Liver (tissue), 9 donors: ENCODE data around the gene GGT6. TPM values are rescaled to one million over a fixed set of nuclear protein-coding genes. Genes with fewer than 3 reads are reported as not detected.

ENCODE experiments used
- DNase-seq: peaks from one replicate; pipeline ENCODE4 v3.0.0-alpha.2; 2017; ENCODE audit warnings: low spot score
- H3K27ac ChIP-seq, 2 donors: one replicate each; pipeline ENCODE4 v1.7.0; 2013; ENCODE audit warnings: inconsistent platforms in 2 of 2, low read length in 2 of 2, control low read depth in 1 of 2, low read depth in 1 of 2, mild to moderate bottlenecking in 1 of 2
- H3K27me3 ChIP-seq, 4 donors: one replicate each; pipeline versions ENCODE4 v1.6.1 to v1.7.0; 2013; ENCODE audit warnings: low read length in 3 of 4, inconsistent platforms in 1 of 4, mild to moderate bottlenecking in 1 of 4, moderate library complexity in 1 of 4; ENCODE audit not compliant: control insufficient read depth in 4 of 4, insufficient read depth in 4 of 4
- H3K36me3 ChIP-seq, 4 donors: one replicate each; pipeline versions ENCODE4 v1.6.1 to v1.7.0; 2013; ENCODE audit warnings: low read length in 3 of 4, mild to moderate bottlenecking in 3 of 4, low read depth in 1 of 4, moderate library complexity in 1 of 4; ENCODE audit not compliant: control insufficient read depth in 4 of 4, insufficient read depth in 3 of 4
- H3K4me1 ChIP-seq, 4 donors: one replicate each; pipeline versions ENCODE4 v1.6.1 to v1.7.0; 2013; ENCODE audit warnings: low read length in 3 of 4, mild to moderate bottlenecking in 3 of 4, moderate library complexity in 1 of 4; ENCODE audit not compliant: control insufficient read depth in 4 of 4, insufficient read depth in 4 of 4
- H3K4me3 ChIP-seq, 3 donors: one replicate each; pipeline versions ENCODE4 v1.6.1 to v1.7.0; 2013; ENCODE audit warnings: low read length in 3 of 3, control low read depth in 1 of 3, low read depth in 1 of 3, mild to moderate bottlenecking in 1 of 3
- H3K9ac ChIP-seq, 2 donors: one replicate each; pipeline ENCODE4 v1.7.0; 2013; ENCODE audit warnings: low read length in 2 of 2, mild to moderate bottlenecking in 2 of 2, moderate library complexity in 2 of 2, control low read depth in 1 of 2, low read depth in 1 of 2
- H3K9me3 ChIP-seq, 4 donors: one replicate each; pipeline versions ENCODE4 v1.6.1 to v1.7.0; 2013; ENCODE audit warnings: low read length in 3 of 4; ENCODE audit not compliant: control insufficient read depth in 4 of 4
- ATF3 ChIP-seq: IDR thresholded peaks from 2 replicates; pipeline ENCODE4 v1.6.1; 2016; ENCODE audit warnings: antibody characterized with exemption
- CTCF ChIP-seq: fragments of 150-350 bp; IDR thresholded peaks from 2 replicates; pipeline ENCODE4 v1.5.1; 2017; ENCODE audit warnings: improper control_type of control experiment, low read depth, low read length; ENCODE audit not compliant: missing input control
- EGR1 ChIP-seq, 2 donors: IDR thresholded peaks; 2 replicates each; pipeline ENCODE4 v1.6.1; 2016 to 2018; ENCODE audit warnings: antibody characterized with exemption in 2 of 2, low read depth in 2 of 2
- FOXA1 ChIP-seq: IDR thresholded peaks from 2 replicates; pipeline ENCODE4 v1.6.1; 2016; ENCODE audit warnings: antibody characterized with exemption
- JUND ChIP-seq, 2 donors: IDR thresholded peaks; 2 replicates each; pipeline ENCODE4 v1.6.1; 2016; ENCODE audit warnings: antibody characterized with exemption in 2 of 2
- NR2F2 ChIP-seq: IDR thresholded peaks from 2 replicates; pipeline ENCODE4 v1.6.1; 2016; ENCODE audit warnings: antibody characterized with exemption
- RAD21 ChIP-seq, 2 donors: IDR thresholded peaks; 2 replicates each; pipeline ENCODE4 v1.6.1; 2016; ENCODE audit warnings: antibody characterized with exemption in 2 of 2, mild to moderate bottlenecking in 2 of 2
- REST ChIP-seq: IDR thresholded peaks from 2 replicates; pipeline ENCODE4 v1.6.1; 2016; ENCODE audit warnings: antibody characterized with exemption, mild to moderate bottlenecking
- RXRA ChIP-seq, 2 donors: IDR thresholded peaks; 2 replicates each; pipeline ENCODE4 v1.6.1; 2017 to 2018; ENCODE audit warnings: antibody characterized with exemption in 2 of 2, mild to moderate bottlenecking in 1 of 2
- SP1 ChIP-seq: IDR thresholded peaks from 2 replicates; pipeline ENCODE4 v1.6.1; 2018; ENCODE audit warnings: antibody characterized with exemption, mild to moderate bottlenecking
- TAF1 ChIP-seq: conservative IDR thresholded peaks from 2 replicates; pipeline ENCODE4 v1.6.1; 2016; ENCODE audit warnings: antibody characterized with exemption, mild to moderate bottlenecking
- YY1 ChIP-seq: IDR thresholded peaks from 2 replicates; pipeline ENCODE4 v1.6.1; 2016; ENCODE audit warnings: antibody characterized with exemption, mild to moderate bottlenecking
- WGBS: extraction: QIAGEN DNeasy Blood & Tissue Kit; methylation state at CpG from one replicate; pipeline ENCODE4 v1.1.7; 2013; 5-methylcytosine and 5-hydroxymethylcytosine counted together
- polyA plus RNA-seq, 2 donors: library from polyadenylated mRNA; stranded (reverse) in 1 of 2; unstranded in 1 of 2; fragments of 200-250 nt in 1 of 2; fragments of >200 nt in 1 of 2; fragmentation: Nextera tagmentation in 1 of 2; extraction: Ambion mirVana in 1 of 2; gene quantifications; one replicate each; pipeline versions ENCODE4 v1.2.1 to v1.2.3, GENCODE V29; 2013 to 2015
- total RNA-seq, 2 donors: library from RNA; depleted of rRNA; stranded (reverse); fragments of >200 nt; gene quantifications; one replicate each; pipeline ENCODE4 v1.2.3, GENCODE V29; 2014
- TF ChIP-seq, protein P1 (sequence below): IDR thresholded peaks from 2 replicates; pipeline ENCODE4 v1.6.1; 2016; ENCODE audit warnings: antibody characterized with exemption
- TF ChIP-seq, protein P2 (sequence below): IDR thresholded peaks from 2 replicates; pipeline ENCODE4 v1.6.1; 2016; ENCODE audit warnings: antibody characterized with exemption
- donor health status: healthy.
- donor health status: healthy.
- donor health status: healthy.
- donor health status: healthy.
- donor health status: healthy.

The GGT6 gene
- total and polyA plus RNA-seq, 4 donors, result 0.19 to 1.1 (median 0.53) TPM

- Histone ChIP-seq H3K4me1 (peaks cover 7 to 36% (median 14%) of the 10 kb centered on the region in 4 donors), H3K36me3 (peaks cover 3 to 19% (median 5%) of the 10 kb centered on the region in 4 donors), H3K27me3 (no peaks in the 10 kb centered on the region), H3K9ac (no peak overlapping the region), H3K27ac (peak overlapping the region; percentile 19 to 25), H3K4me3 (no peak overlapping the region), H3K9me3 (no peaks in the 10 kb centered on the region)
- no peak for DNase-seq
- TF ChIP-seq SP1, result no peak
- TF ChIP-seq, protein P1, sequence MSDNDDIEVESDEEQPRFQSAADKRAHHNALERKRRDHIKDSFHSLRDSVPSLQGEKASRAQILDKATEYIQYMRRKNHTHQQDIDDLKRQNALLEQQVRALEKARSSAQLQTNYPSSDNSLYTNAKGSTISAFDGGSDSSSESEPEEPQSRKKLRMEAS, result no peak
- no peak for TF ChIP-seq CTCF
- no peak for TF ChIP-seq EGR1 (IDR thresholded peaks at IDR 0.05; ENCODE audit: low read depth in 2 of 2)
- TF ChIP-seq JUND (IDR thresholded peaks at IDR 0.05), result no peak
- no peak for TF ChIP-seq YY1
- TF ChIP-seq, protein P2, sequence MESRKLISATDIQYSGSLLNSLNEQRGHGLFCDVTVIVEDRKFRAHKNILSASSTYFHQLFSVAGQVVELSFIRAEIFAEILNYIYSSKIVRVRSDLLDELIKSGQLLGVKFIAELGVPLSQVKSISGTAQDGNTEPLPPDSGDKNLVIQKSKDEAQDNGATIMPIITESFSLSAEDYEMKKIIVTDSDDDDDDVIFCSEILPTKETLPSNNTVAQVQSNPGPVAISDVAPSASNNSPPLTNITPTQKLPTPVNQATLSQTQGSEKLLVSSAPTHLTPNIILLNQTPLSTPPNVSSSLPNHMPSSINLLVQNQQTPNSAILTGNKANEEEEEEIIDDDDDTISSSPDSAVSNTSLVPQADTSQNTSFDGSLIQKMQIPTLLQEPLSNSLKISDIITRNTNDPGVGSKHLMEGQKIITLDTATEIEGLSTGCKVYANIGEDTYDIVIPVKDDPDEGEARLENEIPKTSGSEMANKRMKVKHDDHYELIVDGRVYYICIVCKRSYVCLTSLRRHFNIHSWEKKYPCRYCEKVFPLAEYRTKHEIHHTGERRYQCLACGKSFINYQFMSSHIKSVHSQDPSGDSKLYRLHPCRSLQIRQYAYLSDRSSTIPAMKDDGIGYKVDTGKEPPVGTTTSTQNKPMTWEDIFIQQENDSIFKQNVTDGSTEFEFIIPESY, result no peak
- no peak for TF ChIP-seq NR2F2
- no peak for TF ChIP-seq RXRA (IDR thresholded peaks at IDR 0.05)
- no peak for TF ChIP-seq REST
- TF ChIP-seq FOXA1, result no peak
- no peak for TF ChIP-seq TAF1
- TF ChIP-seq ATF3, result no peak
- TF ChIP-seq RAD21 (IDR thresholded peaks at IDR 0.05), result no peak
- 61% methylated on average over 17 of the region's 17 CpGs for WGBS
Observed at GRCh38 chr17:4534515-4534914, 25.9 kb downstream of the GGT6 start.
